Endothelial cell (in vitro differentiated cells): Measurements from ENCODE around the gene PHACTR1. TPM values are rescaled to one million over a fixed set of nuclear protein-coding genes. Genes with fewer than 3 reads are reported as not detected.

ENCODE experiments used
- DNase-seq: peaks from one replicate; pipeline ENCODE4 v3.0.0; 2021; ENCODE audit warnings: low spot score
- H3K27ac Mint-ChIP-seq: one replicate; pipeline ENCODE4 v1.8.0; 2021; ENCODE audit warnings: mixed read lengths, inconsistent platforms; ENCODE audit not compliant: unreplicated experiment
- H3K27me3 Mint-ChIP-seq: one replicate; pipeline ENCODE4 v1.8.0; 2021; ENCODE audit warnings: mild to moderate bottlenecking, moderate library complexity, mixed read lengths, inconsistent platforms; ENCODE audit not compliant: unreplicated experiment
- H3K36me3 Mint-ChIP-seq: one replicate; pipeline ENCODE4 v1.8.0; 2021; ENCODE audit warnings: mild to moderate bottlenecking, low read depth, mixed read lengths, inconsistent platforms; ENCODE audit not compliant: unreplicated experiment
- H3K4me1 Mint-ChIP-seq: one replicate; pipeline ENCODE4 v1.8.0; 2021; ENCODE audit warnings: mild to moderate bottlenecking, mixed read lengths, inconsistent platforms; ENCODE audit not compliant: unreplicated experiment
- H3K4me3 Mint-ChIP-seq: one replicate; pipeline ENCODE4 v1.8.0; 2021; ENCODE audit warnings: mild to moderate bottlenecking, mixed read lengths, inconsistent platforms; ENCODE audit not compliant: unreplicated experiment
- H3K9me3 Mint-ChIP-seq: one replicate; pipeline ENCODE4 v1.8.0; 2021; ENCODE audit warnings: mixed read lengths, inconsistent platforms; ENCODE audit not compliant: unreplicated experiment
- CTCF ChIP-seq: fragments of 200-600 bp; sonication (generic); IDR thresholded peaks from one replicate; pipeline ENCODE4 v1.5.0; 2021; ENCODE audit warnings: antibody characterized with exemption; ENCODE audit not compliant: unreplicated experiment
- total RNA-seq: library from RNA; stranded (reverse); fragmentation: NEBNext Ultra II Directional; extraction: Animal tissue kit (Norgen Biotek cat#: 25700); gene quantifications from one replicate; pipeline ENCODE4 v1.2.1, GENCODE V29; 2021; ENCODE audit not compliant: unreplicated experiment

Gene PHACTR1
- total RNA-seq, 1 donor from 2014 or later: 39.9 TPM

GRCh38 chr6:12748411-12748810 is 31.8 kb downstream of the PHACTR1 start:
- peaks cover 11% of the 10 kb centered on the region for H3K27me3 Mint-ChIP-seq
- peaks cover 4% of the 10 kb centered on the region for H3K9me3 Mint-ChIP-seq
- no peaks in the 10 kb centered on the region for H3K36me3 Mint-ChIP-seq
- no peak for TF ChIP-seq CTCF
- H3K4me1 Mint-ChIP-seq: peaks cover 6% of the 10 kb centered on the region
- H3K4me3 Mint-ChIP-seq: peak overlapping the region; percentile 89
- no peak overlapping the region for H3K27ac Mint-ChIP-seq
- DNase-seq: no peak

DNA sequence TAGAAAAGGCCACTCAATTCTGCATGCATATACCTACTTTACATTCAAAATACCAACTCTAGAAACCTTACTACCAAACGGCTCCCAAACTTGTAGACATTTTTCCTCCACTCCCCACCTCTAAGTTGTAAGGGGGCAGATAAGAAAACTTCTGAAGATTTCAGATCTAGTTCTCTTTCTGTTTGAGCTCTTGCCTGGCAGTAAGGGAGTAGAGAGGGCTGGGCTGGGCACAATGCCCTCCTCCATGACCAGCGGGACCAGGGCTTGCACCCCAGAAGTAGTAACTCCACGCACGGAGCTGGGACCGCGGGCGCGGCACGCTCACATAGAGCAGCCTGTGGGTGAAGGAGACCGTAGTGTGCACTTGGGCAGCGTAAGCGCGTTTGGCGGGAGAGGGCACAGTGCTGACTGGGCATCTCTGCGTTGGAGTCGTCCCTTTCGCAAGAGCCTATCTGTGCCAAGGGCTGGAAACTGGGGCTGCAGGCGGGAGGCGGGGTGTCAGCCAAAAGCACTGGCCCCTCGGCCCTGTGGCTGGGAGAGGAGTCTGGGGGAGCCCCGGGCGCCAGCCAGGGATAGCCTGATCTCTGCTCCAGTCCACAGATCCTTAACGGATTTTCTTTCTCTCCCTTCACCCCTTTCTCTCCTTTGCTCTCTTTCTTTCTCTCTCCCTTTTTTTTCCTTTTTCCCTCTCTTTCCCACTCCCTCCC is 32.4 kb downstream of the PHACTR1 start:
- H3K27ac Mint-ChIP-seq: no peak overlapping the region
- H3K27me3 Mint-ChIP-seq: peaks cover 11% of the 10 kb centered on the region
- H3K9me3 Mint-ChIP-seq: peaks cover 4% of the 10 kb centered on the region
- no peak for TF ChIP-seq CTCF
- H3K4me3 Mint-ChIP-seq: peak overlapping the region; percentile 89
- no peaks in the 10 kb centered on the region for H3K36me3 Mint-ChIP-seq
- peak; percentile 15 for DNase-seq
- peaks cover 6% of the 10 kb centered on the region for H3K4me1 Mint-ChIP-seq

GRCh38 chr6:12749531-12750379 is 33.2 kb downstream of the PHACTR1 start:
- H3K27ac Mint-ChIP-seq: peak overlapping the region; percentile 57
- peak; percentile 57 for DNase-seq
- no peak for TF ChIP-seq CTCF
- no peaks in the 10 kb centered on the region for H3K36me3 Mint-ChIP-seq
- H3K9me3 Mint-ChIP-seq: peaks cover 4% of the 10 kb centered on the region
- peak overlapping the region; percentile 96 for H3K4me3 Mint-ChIP-seq
- H3K4me1 Mint-ChIP-seq: peaks cover 6% of the 10 kb centered on the region
- peaks cover 11% of the 10 kb centered on the region for H3K27me3 Mint-ChIP-seq

DNA sequence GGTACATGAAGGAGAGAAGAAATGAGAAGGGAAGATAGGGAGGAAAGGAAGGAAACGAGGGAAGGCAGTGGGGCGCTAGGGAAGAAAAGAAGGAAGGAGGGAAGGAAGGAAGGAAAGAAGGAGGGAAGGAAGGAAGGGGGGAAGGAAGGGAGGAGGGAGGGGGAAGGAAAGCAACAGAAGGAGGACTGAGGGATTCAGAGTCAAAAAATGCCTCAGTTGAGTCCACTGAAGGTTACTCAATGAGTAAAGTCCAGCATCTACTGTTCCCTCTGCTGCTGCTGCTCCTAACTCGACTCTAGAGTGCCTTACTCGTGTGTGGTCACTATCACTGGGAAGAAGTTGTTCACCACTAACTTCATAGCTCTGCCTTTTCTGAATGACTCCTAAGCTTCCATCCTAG is 33.8 kb downstream of the PHACTR1 start:
- H3K27ac Mint-ChIP-seq: peak overlapping the region; percentile 57
- H3K9me3 Mint-ChIP-seq: no peaks in the 10 kb centered on the region
- peak overlapping the region; percentile 96 for H3K4me3 Mint-ChIP-seq
- H3K4me1 Mint-ChIP-seq: peaks cover 6% of the 10 kb centered on the region
- H3K27me3 Mint-ChIP-seq: peaks cover 11% of the 10 kb centered on the region
- DNase-seq: no peak
- no peaks in the 10 kb centered on the region for H3K36me3 Mint-ChIP-seq
- no peak for TF ChIP-seq CTCF
